Measurements from ENCODE around the gene CAP1. TPM values are rescaled to one million over a fixed set of nuclear protein-coding genes. Genes with fewer than 3 reads are reported as not detected.
"Not testable (repeated sequence)": the region's sequence is repeated elsewhere in the genome, so short reads cannot be mapped to it uniquely, and the experiment has no call there.

Gene CAP1
- total RNA-seq, 4 donors from 2014 or later, result 412 to 468 (median 442) TPM

DNA sequence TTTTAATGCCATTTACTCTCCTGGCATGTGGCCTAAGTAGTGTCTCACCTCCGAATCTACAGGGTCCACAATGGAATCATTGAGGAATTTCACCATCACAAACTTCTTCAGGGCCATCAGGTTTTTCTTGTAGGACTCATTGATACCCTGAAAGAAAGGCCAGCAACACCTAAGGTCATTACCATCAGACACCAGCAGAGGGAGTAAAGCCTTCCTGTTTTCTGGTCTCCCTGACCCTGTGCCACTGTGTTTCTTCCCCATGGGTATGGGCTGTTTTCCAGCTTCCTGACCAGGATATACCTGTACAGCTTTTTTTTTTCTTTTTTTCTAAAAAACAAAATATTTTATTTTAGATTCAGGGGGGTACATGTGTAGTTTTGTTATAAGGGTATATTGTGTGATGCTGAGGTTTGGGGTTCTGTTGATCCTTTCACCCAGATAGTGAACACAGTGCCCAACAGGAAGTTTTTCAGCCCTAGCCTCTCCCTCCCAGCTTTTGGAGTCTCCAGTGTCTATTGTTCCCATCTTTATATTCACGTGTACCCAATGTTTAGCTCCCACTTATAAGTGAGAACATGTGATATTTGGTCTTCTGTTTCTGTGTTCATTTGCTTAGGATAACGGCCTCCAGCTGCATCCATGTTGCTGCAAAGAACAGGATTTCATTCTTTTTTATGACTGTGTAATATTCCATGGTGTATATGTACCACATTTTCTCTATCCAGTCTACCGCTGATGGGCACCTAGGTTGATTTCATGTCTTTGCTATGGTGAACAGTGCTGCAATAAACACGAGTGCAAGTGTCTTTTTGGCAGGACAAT is 38.2 kb downstream of the CAP1 start:
- Histone ChIP-seq H3K27ac (replicated peaks in 1 of 4) (peak overlapping the region; percentile 36 to 84 (median 70)), H3K4me3 (no peak overlapping the region), H3K27me3 (no peaks in the 10 kb centered on the region), H3K9me3 (no peaks in the 10 kb centered on the region), H3K36me3 (peaks cover under 1 to 64% (median 40%) of the 10 kb centered on the region in 4 donors), H3K4me1 (peaks cover 0 to 26% (median 22%) of the 10 kb centered on the region in 4 donors)
- DNase-seq (ENCODE audit: extremely low spot score), result no peak
- 88% methylated on average over 5 of the region's 5 CpGs for WGBS
- TF ChIP-seq POLR2AphosphoS5 (IDR thresholded peaks at IDR 0.05), result no peak
- peak; percentile 53 to 82 (median 55) for TF ChIP-seq CTCF (IDR thresholded peaks at IDR 0.05)
- intact Hi-C loops (cut with DNase I), result no loop called here

DNA sequence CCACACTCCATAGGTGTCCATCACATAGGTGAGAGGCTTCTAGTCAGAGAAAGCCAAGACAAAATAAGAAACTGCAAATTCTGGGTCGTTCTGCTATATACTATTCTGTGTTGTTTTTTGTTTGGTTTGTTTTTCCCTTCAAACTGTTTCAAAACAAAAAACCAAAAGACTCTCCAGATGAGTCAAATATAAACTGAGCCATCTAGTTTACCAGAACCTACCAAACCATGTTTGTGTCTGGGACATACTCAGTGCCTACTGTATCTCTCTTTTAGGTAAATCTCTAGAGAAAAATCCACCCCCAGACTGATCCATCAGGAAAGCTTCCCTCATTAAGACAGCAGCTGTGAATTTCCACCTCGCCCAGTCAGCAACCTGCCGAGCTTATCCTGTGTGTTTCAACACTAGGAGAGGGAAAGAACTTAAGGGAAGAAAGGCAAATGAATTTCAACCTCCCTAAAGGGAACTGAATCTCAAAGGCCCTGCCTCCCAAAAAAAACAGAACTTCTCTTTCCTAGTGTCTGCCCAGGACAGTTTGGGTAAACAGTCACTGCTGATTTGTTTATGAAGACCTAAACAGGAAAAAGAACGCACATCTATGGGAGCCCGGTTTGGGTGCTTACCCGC is 39.4 kb downstream of the CAP1 start:
- H3K27ac ChIP-seq (replicated peaks in 1 of 4), result peak overlapping the region; percentile 1 to 28 (median 17)
- H3K9me3 ChIP-seq, result no peaks in the 10 kb centered on the region
- peaks cover 5 to 60% (median 34%) of the 10 kb centered on the region in 4 donors for H3K36me3 ChIP-seq
- intact Hi-C loops (cut with DNase I), result no loop called here
- no peaks in the 10 kb centered on the region for H3K27me3 ChIP-seq
- no peak for DNase-seq (ENCODE audit: extremely low spot score)
- 84% methylated on average over 6 of the region's 6 CpGs for WGBS
- peaks cover 0 to 26% (median 23%) of the 10 kb centered on the region in 4 donors for H3K4me1 ChIP-seq
- H3K4me3 ChIP-seq, result no peak overlapping the region
- TF ChIP-seq POLR2AphosphoS5 (IDR thresholded peaks at IDR 0.05), result no peak
- TF ChIP-seq EP300 (IDR thresholded peaks at IDR 0.05), result no peak
- TF ChIP-seq CTCF (IDR thresholded peaks at IDR 0.05), result no peak
- no peak for TF ChIP-seq POLR2A (IDR thresholded peaks at IDR 0.05; ENCODE audit: low read depth)

DNA sequence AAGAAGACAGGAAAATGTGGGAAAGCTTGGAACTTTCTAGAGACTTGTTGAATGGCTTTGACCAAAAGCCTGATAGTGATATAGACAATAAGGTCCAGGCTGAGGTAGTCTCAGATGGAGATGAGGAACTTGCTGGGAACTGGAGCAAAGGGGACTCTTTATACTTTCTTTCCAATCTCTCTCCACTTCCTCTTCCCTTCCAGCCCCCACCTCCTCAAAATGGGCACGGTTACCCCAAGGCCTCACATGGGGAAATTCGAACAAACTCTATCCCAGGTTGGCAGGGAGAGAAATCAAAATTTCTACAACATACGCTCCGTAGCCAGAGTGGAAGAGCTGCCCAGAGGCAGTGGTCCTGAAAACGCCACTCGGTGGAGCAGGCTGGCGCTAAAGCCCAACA is 41.3 kb downstream of the CAP1 start:
- no peaks in the 10 kb centered on the region for H3K9me3 ChIP-seq
- DNase-seq (ENCODE audit: extremely low spot score), result no peak
- WGBS, result 66% methylated on average over 7 of the region's 7 CpGs
- H3K27ac ChIP-seq (replicated peaks in 1 of 4), result no peak overlapping the region
- peaks cover 5 to 60% (median 38%) of the 10 kb centered on the region in 4 donors for H3K36me3 ChIP-seq
- TF ChIP-seq POLR2AphosphoS5 (IDR thresholded peaks at IDR 0.05) (no peak), CTCF (IDR thresholded peaks at IDR 0.05) (no peak), EP300 (IDR thresholded peaks at IDR 0.05) (no peak), POLR2A (IDR thresholded peaks at IDR 0.05; ENCODE audit: low read depth) (no peak)
- intact Hi-C loops (cut with DNase I), result no loop called here
- no peaks in the 10 kb centered on the region for H3K27me3 ChIP-seq
- peaks cover 0 to 16% (median 14%) of the 10 kb centered on the region in 4 donors for H3K4me1 ChIP-seq
- no peak overlapping the region for H3K4me3 ChIP-seq

DNA sequence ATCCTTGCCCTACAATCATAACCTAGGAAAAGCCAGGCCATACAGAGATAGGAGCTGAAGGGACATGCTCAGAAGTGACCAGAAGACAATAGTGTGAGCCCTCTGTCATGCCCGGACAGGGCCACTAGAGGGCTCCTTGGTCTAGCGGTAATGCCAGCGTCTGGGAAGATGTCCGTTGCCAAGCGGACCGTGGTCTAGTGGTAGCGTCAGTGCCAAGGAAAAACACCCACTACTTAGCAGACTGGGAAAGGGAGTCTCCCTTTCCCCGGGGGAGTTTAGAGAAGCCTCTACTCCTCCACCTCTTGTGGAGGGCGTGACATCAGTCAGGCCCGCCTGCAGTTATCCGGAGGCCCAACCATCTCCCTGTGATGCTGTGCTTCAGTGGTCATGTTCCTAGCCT is 44.2 kb downstream of the CAP1 start:
- intact Hi-C loops (cut with DNase I); H3K27ac ChIP-seq (replicated peaks in 1 of 4); H3K9me3 ChIP-seq; H3K4me1 ChIP-seq; H3K27me3 ChIP-seq; DNase-seq (ENCODE audit: extremely low spot score): not testable (repeated sequence)
- H3K36me3 ChIP-seq, result peaks cover 24 to 73% (median 57%) of the 10 kb centered on the region in 4 donors
- 27% methylated on average over 9 of the region's 11 CpGs for WGBS
- TF ChIP-seq POLR2AphosphoS5 (IDR thresholded peaks at IDR 0.05) (peak in 1 of 2 donors; percentile 40), CTCF (IDR thresholded peaks at IDR 0.05) (peak; percentile 55 to 79 (median 74))
- H3K4me3 ChIP-seq, result peak overlapping the region in 2 of 4 donors; percentile 3 to 36

Data from esophagus muscularis mucosa (tissue), 4 donors.